Measurements from ENCODE around the gene SLC9A4.

Gene SLC9A4

DNA sequence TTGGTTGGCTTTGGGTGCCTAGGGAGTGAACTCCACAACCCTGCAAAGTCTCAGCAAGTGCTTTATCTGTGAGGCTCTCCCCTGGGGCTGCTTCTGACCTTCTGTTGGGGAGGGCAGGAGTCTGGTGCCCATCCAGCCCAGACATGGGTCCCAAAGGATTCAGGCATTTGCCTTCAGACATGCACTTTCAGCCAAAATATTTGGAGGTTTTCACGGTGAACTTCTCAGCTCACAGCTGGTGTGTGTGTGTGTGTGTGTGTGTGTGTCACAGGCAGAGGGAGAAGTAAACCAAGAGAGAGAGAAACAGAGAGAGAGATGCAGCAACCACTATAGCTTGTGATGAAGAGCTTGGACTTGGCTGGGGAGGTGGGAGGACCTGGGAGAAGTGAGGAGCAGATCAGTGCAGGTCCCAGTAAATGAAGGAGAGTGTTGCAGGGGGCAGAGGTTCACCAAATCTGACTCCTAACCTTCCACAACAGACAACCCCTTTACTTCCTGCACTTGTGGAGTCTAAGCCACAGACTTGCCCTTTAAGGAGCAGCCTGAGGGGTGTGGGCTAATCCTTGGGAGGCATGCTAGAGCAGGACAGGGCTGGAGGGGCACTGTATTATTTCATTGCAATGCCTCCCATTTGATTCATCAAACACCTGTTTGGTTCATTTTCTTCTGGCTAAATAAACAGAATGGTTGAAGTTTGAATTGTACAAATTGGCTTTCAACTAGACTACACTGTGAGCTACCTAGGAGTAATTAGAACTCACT, 14.1 kb downstream of the SLC9A4 start:
- Histone ChIP-seq H3K27me3 (no peaks in the 10 kb centered on the region), H3K4me1 (no peaks in the 10 kb centered on the region), H3K36me3 (no peaks in the 10 kb centered on the region), H3K4me3 (ENCODE audit: low read depth, low read length) (no peak overlapping the region), H3K9me3 (no peaks in the 10 kb centered on the region)
- TF ChIP-seq, protein P1, sequence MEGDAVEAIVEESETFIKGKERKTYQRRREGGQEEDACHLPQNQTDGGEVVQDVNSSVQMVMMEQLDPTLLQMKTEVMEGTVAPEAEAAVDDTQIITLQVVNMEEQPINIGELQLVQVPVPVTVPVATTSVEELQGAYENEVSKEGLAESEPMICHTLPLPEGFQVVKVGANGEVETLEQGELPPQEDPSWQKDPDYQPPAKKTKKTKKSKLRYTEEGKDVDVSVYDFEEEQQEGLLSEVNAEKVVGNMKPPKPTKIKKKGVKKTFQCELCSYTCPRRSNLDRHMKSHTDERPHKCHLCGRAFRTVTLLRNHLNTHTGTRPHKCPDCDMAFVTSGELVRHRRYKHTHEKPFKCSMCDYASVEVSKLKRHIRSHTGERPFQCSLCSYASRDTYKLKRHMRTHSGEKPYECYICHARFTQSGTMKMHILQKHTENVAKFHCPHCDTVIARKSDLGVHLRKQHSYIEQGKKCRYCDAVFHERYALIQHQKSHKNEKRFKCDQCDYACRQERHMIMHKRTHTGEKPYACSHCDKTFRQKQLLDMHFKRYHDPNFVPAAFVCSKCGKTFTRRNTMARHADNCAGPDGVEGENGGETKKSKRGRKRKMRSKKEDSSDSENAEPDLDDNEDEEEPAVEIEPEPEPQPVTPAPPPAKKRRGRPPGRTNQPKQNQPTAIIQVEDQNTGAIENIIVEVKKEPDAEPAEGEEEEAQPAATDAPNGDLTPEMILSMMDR (IDR thresholded peaks at IDR 0.05; ENCODE audit: low read depth, low read length), result no peak
- no peak for DNase-seq

DNA sequence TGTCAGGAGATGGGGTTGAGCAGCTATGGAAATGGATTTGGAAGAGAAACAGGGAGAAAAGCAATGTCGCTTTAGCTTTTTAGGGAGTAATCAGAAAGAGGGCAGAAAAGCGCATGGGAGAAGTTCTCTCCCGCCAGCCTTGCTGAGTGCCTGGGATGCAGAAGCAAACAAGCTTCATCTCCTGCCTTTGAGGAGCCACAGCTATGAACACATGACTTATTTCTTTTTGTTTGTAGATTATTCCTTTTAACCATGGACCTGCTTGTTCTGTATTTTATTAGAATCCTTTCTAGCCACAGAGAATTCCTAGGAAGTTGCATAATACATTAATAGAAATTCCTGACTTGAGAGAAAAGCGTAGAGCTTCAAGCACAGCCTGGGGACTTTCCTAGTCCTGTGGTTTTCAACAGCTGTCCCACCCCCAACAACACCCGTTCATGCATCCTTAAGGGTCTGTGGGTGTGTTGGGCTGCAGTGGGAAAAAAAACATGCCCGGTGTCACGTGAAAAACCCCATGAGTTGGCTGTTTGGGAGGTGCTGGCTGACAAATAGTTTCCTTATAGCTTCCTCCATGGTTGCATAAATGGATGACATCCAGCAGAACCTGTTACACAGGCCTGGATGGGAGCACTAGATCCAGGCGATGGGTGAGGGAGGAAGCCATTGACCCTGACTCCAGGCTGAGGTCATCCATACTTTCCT, 14.9 kb downstream of the SLC9A4 start:
- DNase-seq, result no peak

DNA sequence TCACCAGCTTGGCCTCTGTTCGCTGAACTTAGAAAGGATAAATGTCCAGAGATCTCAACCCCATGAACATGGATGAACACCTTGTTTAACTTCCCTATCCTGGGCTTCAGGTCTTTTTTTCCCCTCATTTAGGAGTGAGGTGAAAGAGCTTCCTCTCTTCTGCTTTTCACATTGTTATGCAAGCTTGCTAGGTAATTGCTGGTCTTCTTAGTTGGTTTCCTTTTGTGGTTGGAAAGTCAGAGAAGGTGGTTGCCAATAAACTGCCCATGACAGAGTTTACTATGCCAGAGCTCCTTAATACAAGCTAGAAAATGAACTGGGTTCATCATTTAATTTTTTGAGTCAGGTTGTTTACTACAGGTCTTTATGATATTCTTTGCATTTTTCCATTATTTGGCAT, 16.6 kb downstream of the SLC9A4 start:
- H3K9me3 ChIP-seq, result no peaks in the 10 kb centered on the region
- TF ChIP-seq, protein P1 (IDR thresholded peaks at IDR 0.05; ENCODE audit: low read depth, low read length), result no peak
- no peak for DNase-seq
- H3K4me1 ChIP-seq, result no peaks in the 10 kb centered on the region
- H3K36me3 ChIP-seq, result no peaks in the 10 kb centered on the region
- H3K27me3 ChIP-seq, result no peaks in the 10 kb centered on the region
- no peak overlapping the region for H3K4me3 ChIP-seq (ENCODE audit: low read depth, low read length)

More for the DNA sequence above, 14.9 kb downstream of the SLC9A4 start:
- H3K4me3 ChIP-seq (ENCODE audit: low read depth, low read length), result no peak overlapping the region
- TF ChIP-seq, protein P1 (IDR thresholded peaks at IDR 0.05; ENCODE audit: low read depth, low read length), result no peak
- no peaks in the 10 kb centered on the region for H3K36me3 ChIP-seq
- H3K4me1 ChIP-seq, result no peaks in the 10 kb centered on the region
- no peaks in the 10 kb centered on the region for H3K27me3 ChIP-seq
- no peaks in the 10 kb centered on the region for H3K9me3 ChIP-seq

DNA sequence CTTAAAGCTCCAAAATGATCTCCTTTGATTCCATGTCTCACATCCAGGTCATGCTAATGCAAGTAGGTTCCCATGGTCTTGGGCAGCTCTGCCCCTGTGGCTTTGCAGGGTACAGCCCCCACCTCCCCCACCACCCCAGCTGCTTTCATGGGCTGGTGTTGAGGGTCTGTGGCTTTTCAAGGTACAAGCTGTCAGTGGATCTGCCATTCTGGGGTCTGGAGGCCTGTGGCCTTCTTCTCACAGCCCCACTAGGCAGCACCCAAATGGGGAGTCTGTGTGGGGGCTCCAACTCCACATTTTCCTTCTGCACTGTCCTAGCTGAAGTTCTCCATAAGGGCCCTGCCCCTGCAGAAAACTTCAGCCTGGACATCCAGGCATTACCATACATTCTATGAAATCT, 19.0 kb downstream of the SLC9A4 start:
- H3K27me3 ChIP-seq, result no peaks in the 10 kb centered on the region
- no peak for DNase-seq
- no peak overlapping the region for H3K4me3 ChIP-seq (ENCODE audit: low read depth, low read length)
- H3K36me3 ChIP-seq, result no peaks in the 10 kb centered on the region
- H3K4me1 ChIP-seq, result no peaks in the 10 kb centered on the region
- no peaks in the 10 kb centered on the region for H3K9me3 ChIP-seq
- TF ChIP-seq, protein P1 (IDR thresholded peaks at IDR 0.05; ENCODE audit: low read depth, low read length), result no peak

- Histone ChIP-seq H3K36me3 (no peaks in the 10 kb centered on the region), H3K27me3 (no peaks in the 10 kb centered on the region), H3K4me1 (no peaks in the 10 kb centered on the region), H3K9me3 (no peaks in the 10 kb centered on the region), H3K4me3 (ENCODE audit: low read depth, low read length) (no peak overlapping the region)
- no peak for DNase-seq
- TF ChIP-seq, protein P1 (IDR thresholded peaks at IDR 0.05; ENCODE audit: low read depth, low read length), result no peak
Measured at GRCh38 chr2:102494570-102494969, 21.5 kb downstream of the SLC9A4 start.

DNA sequence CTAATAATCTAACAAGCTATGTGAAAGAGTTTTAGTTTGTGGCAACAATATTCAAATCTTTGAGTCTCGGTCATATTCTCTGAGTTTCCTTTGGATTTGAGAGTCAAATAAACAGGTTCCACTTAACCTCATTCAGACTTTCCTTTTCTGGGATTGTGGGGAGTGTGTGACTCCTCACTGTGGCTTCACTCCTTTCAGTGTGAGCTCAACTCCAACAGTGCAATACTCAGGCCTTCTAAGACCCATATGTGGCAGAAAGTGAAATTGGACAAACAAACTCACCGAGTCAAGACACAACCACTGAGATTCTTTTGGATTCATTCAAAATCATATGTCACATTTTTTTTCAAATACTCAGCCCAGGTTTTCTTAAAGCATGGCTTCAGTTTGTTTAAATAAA, 25.4 kb downstream of the SLC9A4 start:
- TF ChIP-seq, protein P1 (IDR thresholded peaks at IDR 0.05; ENCODE audit: low read depth, low read length), result no peak
- H3K9me3 ChIP-seq, result no peaks in the 10 kb centered on the region
- no peaks in the 10 kb centered on the region for H3K36me3 ChIP-seq

More for the DNA sequence above, 25.4 kb downstream of the SLC9A4 start:
- Histone ChIP-seq H3K4me3 (ENCODE audit: low read depth, low read length) (no peak overlapping the region), H3K4me1 (no peaks in the 10 kb centered on the region), H3K27me3 (no peaks in the 10 kb centered on the region)
- DNase-seq, result no peak
